Neural crest cell (in vitro differentiated cells): ENCODE measurements around the gene GNAZ. TPM values are rescaled to one million over a fixed set of nuclear protein-coding genes. Genes with fewer than 3 reads are reported as not detected.

Experiments
- DNase-seq: peaks from one replicate; pipeline ENCODE4 v3.0.0; 2021; ENCODE audit warnings: low read depth, mixed read lengths, low spot score
- H3K27ac Mint-ChIP-seq: one replicate; pipeline ENCODE4 v1.8.0; 2021; ENCODE audit warnings: mild to moderate bottlenecking, mixed read lengths; ENCODE audit not compliant: unreplicated experiment
- H3K27me3 Mint-ChIP-seq: 2 replicates; pipeline ENCODE4 v1.8.0; 2021; ENCODE audit warnings: low read depth, mild to moderate bottlenecking, mixed read lengths
- H3K36me3 Mint-ChIP-seq: 2 replicates; pipeline ENCODE4 v1.8.0; 2021; ENCODE audit warnings: low read depth, mild to moderate bottlenecking, mixed read lengths
- H3K4me1 Mint-ChIP-seq: 2 replicates; pipeline ENCODE4 v1.8.0; 2021; ENCODE audit warnings: mixed read lengths
- H3K4me3 Mint-ChIP-seq: one replicate; pipeline ENCODE4 v1.8.0; 2021; ENCODE audit warnings: mild to moderate bottlenecking, mixed read lengths
- H3K9me3 Mint-ChIP-seq: 2 replicates; pipeline ENCODE4 v1.8.0; 2021; ENCODE audit warnings: mixed read lengths
- CTCF ChIP-seq: fragments of 200-600 bp; sonication (generic); conservative IDR thresholded peaks from 2 replicates; pipeline ENCODE4 v1.5.0; 2021; ENCODE audit warnings: antibody characterized with exemption, mild to moderate bottlenecking
- total RNA-seq: library from RNA; stranded (reverse); gene quantifications from 2 replicates; pipeline ENCODE4 v1.2.1, GENCODE V29; 2021

Gene GNAZ
- total RNA-seq, 1 donor from 2014 or later = 25.2 TPM

- Mint-ChIP-seq H3K27me3 (no peaks in the 10 kb centered on the region), H3K9me3 (no peaks in the 10 kb centered on the region), H3K4me3 (no peak overlapping the region), H3K27ac (no peak overlapping the region), H3K4me1 (peaks cover 5% of the 10 kb centered on the region), H3K36me3 (no peaks in the 10 kb centered on the region)
- TF ChIP-seq CTCF = no peak
- DNase-seq = no peak
These were observed 47.0 kb downstream of the GNAZ start for GRCh38 chr22:23117275-23117674.

GRCh38 chr22:23117891-23118646 is 47.8 kb downstream of the GNAZ start:
- Mint-ChIP-seq H3K27ac (no peak overlapping the region), H3K27me3 (no peaks in the 10 kb centered on the region), H3K4me1 (peaks cover 5% of the 10 kb centered on the region), H3K36me3 (no peaks in the 10 kb centered on the region), H3K4me3 (no peak overlapping the region), H3K9me3 (no peaks in the 10 kb centered on the region)
- no peak for DNase-seq
- TF ChIP-seq CTCF = no peak

- no peak for TF ChIP-seq CTCF
- H3K36me3 Mint-ChIP-seq = no peaks in the 10 kb centered on the region
- peak overlapping the region; percentile 82 for H3K27ac Mint-ChIP-seq
- H3K4me3 Mint-ChIP-seq = no peak overlapping the region
- H3K9me3 Mint-ChIP-seq = no peaks in the 10 kb centered on the region
- no peak for DNase-seq
- H3K4me1 Mint-ChIP-seq = peaks cover 5% of the 10 kb centered on the region
- H3K27me3 Mint-ChIP-seq = no peaks in the 10 kb centered on the region
These were observed 48.6 kb downstream of the GNAZ start for GRCh38 chr22:23118647-23119493.

GRCh38 chr22:23119494-23120414 is 49.4 kb downstream of the GNAZ start:
- DNase-seq = no peak
- no peak for TF ChIP-seq CTCF
- H3K9me3 Mint-ChIP-seq = no peaks in the 10 kb centered on the region
- no peaks in the 10 kb centered on the region for H3K27me3 Mint-ChIP-seq
- peak overlapping the region; percentile 82 for H3K27ac Mint-ChIP-seq
- H3K4me3 Mint-ChIP-seq = no peak overlapping the region
- H3K4me1 Mint-ChIP-seq = no peaks in the 10 kb centered on the region
- H3K36me3 Mint-ChIP-seq = no peaks in the 10 kb centered on the region

GRCh38 chr22:23120415-23120899 is 50.1 kb downstream of the GNAZ start:
- Mint-ChIP-seq H3K4me1 (no peaks in the 10 kb centered on the region), H3K9me3 (no peaks in the 10 kb centered on the region), H3K27ac (no peak overlapping the region), H3K36me3 (no peaks in the 10 kb centered on the region), H3K27me3 (no peaks in the 10 kb centered on the region), H3K4me3 (no peak overlapping the region)
- TF ChIP-seq CTCF = no peak
- no peak for DNase-seq
